ENCODE results near the gene CCND1.

The CCND1 gene
- 0.14 to 2.2 reads per million in 2 donors for total RNA-seq

- no peak for DNase-seq
These were observed at the start of gene CCND1 for GRCh38 chr11:69640995-69641581. TSS of gene CCND1 (plus strand) at chr11:69641156. CDS start at chr11:69641314, 158 bp downstream.

- no peak for DNase-seq
These were observed 47.8 kb upstream of the CCND1 start for GRCh38 chr11:69592986-69593650.

- DNase-seq = no peak
These were observed 47.1 kb upstream of the CCND1 start for GRCh38 chr11:69593851-69594250.

- DNase-seq = no peak
These were observed 46.5 kb upstream of the CCND1 start for GRCh38 chr11:69594481-69594880.

- DNase-seq = no peak
These were observed 44.9 kb upstream of the CCND1 start for GRCh38 chr11:69595805-69596665.

GRCh38 chr11:69598147-69598546, 42.8 kb upstream of the CCND1 start:
- DNase-seq = no peak

GRCh38 chr11:69599502-69599901, 41.5 kb upstream of the CCND1 start:
- no peak for DNase-seq

- DNase-seq = no peak
These were observed 41.0 kb upstream of the CCND1 start for GRCh38 chr11:69600001-69600400.

- DNase-seq = no peak
These were observed 39.7 kb upstream of the CCND1 start for GRCh38 chr11:69601011-69601975.

- no peak for DNase-seq
These were observed 37.7 kb upstream of the CCND1 start for GRCh38 chr11:69603111-69603836.

- no peak for DNase-seq
These were observed 36.9 kb upstream of the CCND1 start for GRCh38 chr11:69604055-69604454.

GRCh38 chr11:69605737-69606526, 35.0 kb upstream of the CCND1 start:
- DNase-seq = no peak

GRCh38 chr11:69609351-69609750, 31.6 kb upstream of the CCND1 start:
- DNase-seq = no peak

GRCh38 chr11:69611548-69612526, 29.1 kb upstream of the CCND1 start:
- DNase-seq = no peak

GRCh38 chr11:69613594-69613993, 27.4 kb upstream of the CCND1 start:
- no peak for DNase-seq

GRCh38 chr11:69614085-69614484, 26.9 kb upstream of the CCND1 start:
- no peak for DNase-seq

- DNase-seq = no peak
These were observed 25.2 kb upstream of the CCND1 start for GRCh38 chr11:69615545-69616278.

- no peak for DNase-seq
These were observed 23.7 kb upstream of the CCND1 start for GRCh38 chr11:69617220-69617619.

GRCh38 chr11:69617682-69618081, 23.3 kb upstream of the CCND1 start:
- no peak for DNase-seq

Measured in T-helper 9 cell (primary cell).